ENCODE measurements around the gene ARHGEF7. TPM values are rescaled to one million over a fixed set of nuclear protein-coding genes. Genes with fewer than 3 reads are reported as not detected.
A peak's percentile ranks its signal among the peaks of the same experiment; 100 is the strongest.

The ARHGEF7 gene
- total RNA-seq, 1 donor from 2014 or later = 227 TPM

GRCh38 chr13:111204438-111205177 lies 89.5 kb downstream of the ARHGEF7 start:
- Mint-ChIP-seq H3K27ac (ENCODE audit: unreplicated experiment) (peak overlapping the region; percentile 95), H3K4me1 (ENCODE audit: low read depth, unreplicated experiment) (peaks cover 77% of the 10 kb centered on the region), H3K9me3 (ENCODE audit: unreplicated experiment) (peaks cover 22% of the 10 kb centered on the region), H3K27me3 (ENCODE audit: unreplicated experiment) (peaks cover 10% of the 10 kb centered on the region), H3K4me3 (ENCODE audit: unreplicated experiment) (peak overlapping the region; percentile 88), H3K36me3 (ENCODE audit: unreplicated experiment) (peaks cover 9% of the 10 kb centered on the region)
- TF ChIP-seq CTCF (IDR thresholded peaks at IDR 0.05; ENCODE audit: partially characterized antibody, unreplicated experiment) = no peak
- DNase-seq = no peak

GRCh38 chr13:111206148-111206547 lies 91.0 kb downstream of the ARHGEF7 start:
- H3K4me1 Mint-ChIP-seq (ENCODE audit: low read depth, unreplicated experiment) = peaks cover 77% of the 10 kb centered on the region
- DNase-seq = no peak
- H3K36me3 Mint-ChIP-seq (ENCODE audit: unreplicated experiment) = no peaks in the 10 kb centered on the region
- H3K9me3 Mint-ChIP-seq (ENCODE audit: unreplicated experiment) = peaks cover 10% of the 10 kb centered on the region
- peak overlapping the region; percentile 63 for H3K27ac Mint-ChIP-seq (ENCODE audit: unreplicated experiment)
- peaks cover 7% of the 10 kb centered on the region for H3K27me3 Mint-ChIP-seq (ENCODE audit: unreplicated experiment)
- no peak for TF ChIP-seq CTCF (IDR thresholded peaks at IDR 0.05; ENCODE audit: partially characterized antibody, unreplicated experiment)
- H3K4me3 Mint-ChIP-seq (ENCODE audit: unreplicated experiment) = peak overlapping the region; percentile 74

GRCh38 chr13:111209613-111210012 lies 94.5 kb downstream of the ARHGEF7 start:
- DNase-seq = no peak
- H3K27me3 Mint-ChIP-seq (ENCODE audit: unreplicated experiment) = peaks cover 3% of the 10 kb centered on the region
- H3K9me3 Mint-ChIP-seq (ENCODE audit: unreplicated experiment) = peaks cover 8% of the 10 kb centered on the region
- TF ChIP-seq CTCF (IDR thresholded peaks at IDR 0.05; ENCODE audit: partially characterized antibody, unreplicated experiment) = no peak
- H3K4me1 Mint-ChIP-seq (ENCODE audit: low read depth, unreplicated experiment) = peaks cover 66% of the 10 kb centered on the region
- no peak overlapping the region for H3K4me3 Mint-ChIP-seq (ENCODE audit: unreplicated experiment)
- no peaks in the 10 kb centered on the region for H3K36me3 Mint-ChIP-seq (ENCODE audit: unreplicated experiment)
- H3K27ac Mint-ChIP-seq (ENCODE audit: unreplicated experiment) = peak overlapping the region; percentile 26

GRCh38 chr13:111210091-111210490 lies 95.0 kb downstream of the ARHGEF7 start:
- peaks cover 67% of the 10 kb centered on the region for H3K4me1 Mint-ChIP-seq (ENCODE audit: low read depth, unreplicated experiment)
- peak overlapping the region; percentile 4 for H3K27ac Mint-ChIP-seq (ENCODE audit: unreplicated experiment)
- H3K9me3 Mint-ChIP-seq (ENCODE audit: unreplicated experiment) = peaks cover 8% of the 10 kb centered on the region
- no peak for DNase-seq
- peak overlapping the region; percentile 1 for H3K4me3 Mint-ChIP-seq (ENCODE audit: unreplicated experiment)
- no peaks in the 10 kb centered on the region for H3K36me3 Mint-ChIP-seq (ENCODE audit: unreplicated experiment)
- TF ChIP-seq CTCF (IDR thresholded peaks at IDR 0.05; ENCODE audit: partially characterized antibody, unreplicated experiment) = no peak
- peaks cover 3% of the 10 kb centered on the region for H3K27me3 Mint-ChIP-seq (ENCODE audit: unreplicated experiment)
